Smooth muscle cell (in vitro differentiated cells): Measurements from ENCODE around the gene KIAA1671. TPM values are rescaled to one million over a fixed set of nuclear protein-coding genes. Genes with fewer than 3 reads are reported as not detected.

ENCODE experiments used
- DNase-seq: peaks from one replicate; lab custom pipeline; 2025; ENCODE audit not compliant: unreplicated experiment; lab: John Stamatoyannopoulos, UW
- H2AFZ ChIP-seq: fragments of 200-600 bp; sonication (generic); 2 replicates; pipeline ENCODE4 v1.6.0; 2016; ENCODE audit warnings: antibody characterized with exemption, low read depth, mild to moderate bottlenecking
- H3F3A ChIP-seq: fragments of 200-600 bp; sonication (generic); 2 replicates; pipeline ENCODE4 v1.6.0; 2017; ENCODE audit warnings: antibody characterized with exemption, low read depth
- H3K27ac ChIP-seq: fragments of 200-600 bp; sonication (generic); 2 replicates; pipeline ENCODE4 v1.5.1; 2016; ENCODE audit warnings: low read depth, mild to moderate bottlenecking
- H3K27me3 ChIP-seq: fragments of 200-600 bp; sonication (generic); 2 replicates; pipeline ENCODE4 v1.6.1; 2016; ENCODE audit warnings: low read depth, mild to moderate bottlenecking
- H3K36me3 ChIP-seq: fragments of 200-600 bp; sonication (generic); 2 replicates; pipeline ENCODE4 v1.5.1; 2016; ENCODE audit warnings: low read depth
- H3K4me1 ChIP-seq: fragments of 200-600 bp; sonication (generic); 2 replicates; pipeline ENCODE4 v1.5.1; 2016; ENCODE audit warnings: low read depth
- H3K4me2 ChIP-seq: fragments of 200-600 bp; sonication (generic); 2 replicates; pipeline ENCODE4 v1.6.0; 2016; ENCODE audit warnings: mild to moderate bottlenecking
- H3K4me3 ChIP-seq: fragments of 200-600 bp; sonication (generic); 2 replicates; pipeline ENCODE4 v1.5.1; 2016; ENCODE audit warnings: mild to moderate bottlenecking
- H3K79me2 ChIP-seq: fragments of 200-600 bp; sonication (generic); 2 replicates; pipeline ENCODE4 v1.6.0; 2016; ENCODE audit warnings: low read depth, mild to moderate bottlenecking
- H3K9ac ChIP-seq: fragments of 200-600 bp; sonication (generic); 2 replicates; pipeline ENCODE4 v1.6.0; 2016; ENCODE audit warnings: low read depth
- H3K9me3 ChIP-seq: fragments of 200-600 bp; sonication (generic); replicated peaks from 2 replicates; pipeline ENCODE4 v1.5.1; 2016; ENCODE audit warnings: low read depth
- H4K20me1 ChIP-seq: fragments of 200-600 bp; sonication (generic); 2 replicates; pipeline ENCODE4 v1.6.0; 2016; ENCODE audit warnings: low read depth
- CTCF ChIP-seq: fragments of 200-600 bp; sonication (generic); IDR thresholded peaks from 2 replicates; pipeline ENCODE4 v1.5.1; 2017; ENCODE audit warnings: borderline replicate concordance, mild to moderate bottlenecking, antibody characterized with exemption; ENCODE audit not compliant: insufficient read depth, poor library complexity, severe bottlenecking
- WGBS: methylation state at CpG from one replicate; pipeline ENCODE4 v1.1.7; 2016; ENCODE audit warnings: low lambda C conversion rate; 5-methylcytosine and 5-hydroxymethylcytosine counted together
- polyA plus RNA-seq: library from polyadenylated mRNA; unstranded; fragments of >200 nt; fragmentation: Nextera tagmentation; extraction: Ambion mirVana; gene quantifications from 2 replicates; pipeline ENCODE4 v1.2.1, GENCODE V29; 2016
- total RNA-seq: library from RNA; depleted of rRNA; stranded (reverse); fragments of >200 nt; gene quantifications from 2 replicates; pipeline ENCODE4 v1.2.3, GENCODE V29; 2014

The KIAA1671 gene
- total and polyA plus RNA-seq, 2 experiments from 2014 or later: 1.7 to 7.6 TPM

DNA sequence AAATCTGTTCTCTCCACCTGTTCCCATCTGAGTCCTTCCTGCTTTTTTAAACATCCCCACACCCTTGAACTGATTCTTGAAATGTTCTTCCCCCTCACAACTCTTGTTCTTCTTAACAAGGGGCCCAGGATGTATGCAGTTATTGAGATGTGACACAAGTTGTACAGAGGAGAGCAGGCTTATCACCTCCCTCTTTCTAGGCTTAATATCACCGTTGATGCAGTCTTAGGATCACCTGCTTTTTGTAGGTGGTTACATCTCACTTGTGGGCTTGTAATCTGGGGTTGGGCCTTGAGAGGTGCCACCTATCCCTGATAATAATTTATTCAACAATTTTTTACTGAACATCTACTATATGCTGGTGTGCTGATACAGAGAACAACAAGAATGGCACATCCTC, 253.3 kb downstream of the KIAA1671 start:
- no peaks in the 10 kb centered on the region for H3K27me3 ChIP-seq
- DNase-seq: no peak
- H4K20me1 ChIP-seq: no peaks in the 10 kb centered on the region
- no peak overlapping the region for H3K4me2 ChIP-seq
- H3K36me3 ChIP-seq: no peaks in the 10 kb centered on the region
- no peak overlapping the region for H3K27ac ChIP-seq
- WGBS: 100% methylated on average over 1 of the region's 1 CpG
- no peaks in the 10 kb centered on the region for H3K79me2 ChIP-seq
- no peaks in the 10 kb centered on the region for H3K9me3 ChIP-seq
- H3K4me1 ChIP-seq: no peaks in the 10 kb centered on the region
- no peak overlapping the region for H3K4me3 ChIP-seq
- H2AFZ ChIP-seq: no peak overlapping the region
- H3K9ac ChIP-seq: no peak overlapping the region
- no peak for TF ChIP-seq CTCF
- no peaks in the 10 kb centered on the region for H3F3A ChIP-seq

GRCh38 chr22:25206998-25207397, 254.5 kb downstream of the KIAA1671 start:
- no peaks in the 10 kb centered on the region for H3K79me2 ChIP-seq
- no peaks in the 10 kb centered on the region for H3F3A ChIP-seq
- H3K36me3 ChIP-seq: no peaks in the 10 kb centered on the region
- 93% methylated on average over 21 of the region's 21 CpGs for WGBS
- no peaks in the 10 kb centered on the region for H3K27me3 ChIP-seq
- H3K4me3 ChIP-seq: no peak overlapping the region
- H3K9me3 ChIP-seq: no peaks in the 10 kb centered on the region
- TF ChIP-seq CTCF: no peak
- no peak overlapping the region for H3K9ac ChIP-seq
- no peaks in the 10 kb centered on the region for H3K4me1 ChIP-seq
- no peaks in the 10 kb centered on the region for H4K20me1 ChIP-seq
- DNase-seq: no peak
- H3K27ac ChIP-seq: no peak overlapping the region
- H3K4me2 ChIP-seq: no peak overlapping the region
- no peak overlapping the region for H2AFZ ChIP-seq

DNA sequence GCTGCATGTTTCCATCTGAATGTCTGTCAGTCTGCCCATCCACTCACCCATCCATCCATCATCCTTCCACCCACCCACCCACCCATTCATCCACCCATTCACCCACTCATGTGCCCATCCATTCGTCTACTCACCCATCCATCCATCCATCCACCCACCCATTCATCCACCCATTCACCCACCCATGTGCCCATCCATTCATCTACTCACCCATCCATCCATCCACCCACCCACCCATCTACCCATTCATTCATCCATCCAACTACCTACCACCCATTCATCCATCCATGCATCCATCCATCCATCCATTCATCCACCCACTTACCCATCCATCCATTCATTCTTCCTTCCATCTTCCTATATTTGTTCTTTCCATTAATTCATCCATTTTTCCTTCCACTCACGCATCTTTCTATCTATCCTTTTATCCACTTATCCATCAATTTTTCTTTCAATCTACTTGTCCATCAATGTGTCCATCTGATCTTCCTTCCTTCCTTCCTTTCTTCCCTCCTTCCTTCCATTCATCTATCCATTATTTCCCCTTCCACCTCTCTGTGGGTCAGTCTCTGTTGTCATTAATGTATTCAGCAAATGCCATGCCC, 255.1 kb downstream of the KIAA1671 start:
- no peak for DNase-seq
- H3K4me2 ChIP-seq: no peak overlapping the region

More for the DNA sequence above, 255.1 kb downstream of the KIAA1671 start:
- Histone ChIP-seq H3K4me3 (no peak overlapping the region), H3K27ac (no peak overlapping the region), H3K9ac (no peak overlapping the region), H2AFZ (no peak overlapping the region), H4K20me1 (no peaks in the 10 kb centered on the region), H3K27me3 (no peaks in the 10 kb centered on the region), H3F3A (no peaks in the 10 kb centered on the region), H3K79me2 (no peaks in the 10 kb centered on the region), H3K4me1 (no peaks in the 10 kb centered on the region), H3K9me3 (no peaks in the 10 kb centered on the region), H3K36me3 (no peaks in the 10 kb centered on the region)
- 100% methylated on average over 1 of the region's 2 CpGs for WGBS
- no peak for TF ChIP-seq CTCF
